ENCODE data around the gene QRSL1. TPM values are rescaled to one million over a fixed set of nuclear protein-coding genes. Genes with fewer than 3 reads are reported as not detected.

Gene QRSL1
- total and polyA plus RNA-seq, 4 donors = 5.9 to 9.6 (median 7.0) TPM

- H3K9ac ChIP-seq (ENCODE audit: low read depth in 1 of 2, low read length in 2 of 2) = no peak overlapping the region
- no peaks in the 10 kb centered on the region for H3K36me3 ChIP-seq (ENCODE audit: control insufficient read depth in 4 of 4, insufficient read depth in 3 of 4, low read depth in 1 of 4, low read length in 3 of 4)
- no peak overlapping the region for H3K4me3 ChIP-seq (ENCODE audit: low read depth in 1 of 3, low read length in 3 of 3)
- no peak for TF ChIP-seq EGR1 (IDR thresholded peaks at IDR 0.05; ENCODE audit: low read depth in 2 of 2)
- TF ChIP-seq TAF1 (conservative IDR thresholded peaks at IDR 0.05) = no peak
- TF ChIP-seq REST (IDR thresholded peaks at IDR 0.05) = no peak
- no peak for TF ChIP-seq CTCF (IDR thresholded peaks at IDR 0.05; ENCODE audit: low read depth, low read length, missing input control)
- TF ChIP-seq FOXA2 (IDR thresholded peaks at IDR 0.05) = no peak
- TF ChIP-seq ZBTB33 (IDR thresholded peaks at IDR 0.05) = no peak
- no peak for TF ChIP-seq GABPA (IDR thresholded peaks at IDR 0.05 in 1 of 2, conservative IDR thresholded peaks at IDR 0.05 in 1 of 2)
- TF ChIP-seq YY1 (IDR thresholded peaks at IDR 0.05) = no peak
- no peak for TF ChIP-seq ATF3 (IDR thresholded peaks at IDR 0.05)
- no peak for TF ChIP-seq NR2F2 (IDR thresholded peaks at IDR 0.05)
- no peak for TF ChIP-seq HNF4A (conservative IDR thresholded peaks at IDR 0.05)
- no peak for TF ChIP-seq MAX (IDR thresholded peaks at IDR 0.05)
- TF ChIP-seq RAD21 (IDR thresholded peaks at IDR 0.05) = no peak
- TF ChIP-seq RXRA (IDR thresholded peaks at IDR 0.05) = no peak
- TF ChIP-seq FOXA1 (IDR thresholded peaks at IDR 0.05) = no peak
- no peak for TF ChIP-seq SP1 (IDR thresholded peaks at IDR 0.05)
- no peak for TF ChIP-seq JUND (IDR thresholded peaks at IDR 0.05)
- no peak for TF ChIP-seq HNF4G (IDR thresholded peaks at IDR 0.05)
- 87% methylated on average over 4 of the region's 4 CpGs for WGBS
- H3K27me3 ChIP-seq (ENCODE audit: control insufficient read depth in 4 of 4, insufficient read depth in 4 of 4, low read length in 3 of 4) = no peaks in the 10 kb centered on the region
- H3K27ac ChIP-seq (ENCODE audit: low read depth in 1 of 2, low read length in 2 of 2) = no peak overlapping the region
- H3K4me1 ChIP-seq (ENCODE audit: control insufficient read depth in 4 of 4, insufficient read depth in 4 of 4, low read length in 3 of 4) = peaks cover 4 to 32% (median 8%) of the 10 kb centered on the region in 4 donors
- no peaks in the 10 kb centered on the region for H3K9me3 ChIP-seq (ENCODE audit: control insufficient read depth in 4 of 4, low read length in 3 of 4)
- no peak for DNase-seq (ENCODE audit: low spot score)
These were observed 74.9 kb downstream of the QRSL1 start for GRCh38 chr6:106704327-106704726.

All from liver (tissue), 9 donors.